VCaP (cell line): ENCODE data around the gene LAMA5.

Experiments used
- H3K27ac ChIP-seq: fragments of 450-650 bp; 2 replicates; pipeline ENCODE4 v1.5.1; 2017
- TF ChIP-seq, protein P1 (sequence below): fragments of 450-650 bp; conservative IDR thresholded peaks from 2 replicates; pipeline ENCODE4 v1.5.1; 2017; ENCODE audit warnings: mild to moderate bottlenecking, moderate library complexity

The LAMA5 gene, protein sequence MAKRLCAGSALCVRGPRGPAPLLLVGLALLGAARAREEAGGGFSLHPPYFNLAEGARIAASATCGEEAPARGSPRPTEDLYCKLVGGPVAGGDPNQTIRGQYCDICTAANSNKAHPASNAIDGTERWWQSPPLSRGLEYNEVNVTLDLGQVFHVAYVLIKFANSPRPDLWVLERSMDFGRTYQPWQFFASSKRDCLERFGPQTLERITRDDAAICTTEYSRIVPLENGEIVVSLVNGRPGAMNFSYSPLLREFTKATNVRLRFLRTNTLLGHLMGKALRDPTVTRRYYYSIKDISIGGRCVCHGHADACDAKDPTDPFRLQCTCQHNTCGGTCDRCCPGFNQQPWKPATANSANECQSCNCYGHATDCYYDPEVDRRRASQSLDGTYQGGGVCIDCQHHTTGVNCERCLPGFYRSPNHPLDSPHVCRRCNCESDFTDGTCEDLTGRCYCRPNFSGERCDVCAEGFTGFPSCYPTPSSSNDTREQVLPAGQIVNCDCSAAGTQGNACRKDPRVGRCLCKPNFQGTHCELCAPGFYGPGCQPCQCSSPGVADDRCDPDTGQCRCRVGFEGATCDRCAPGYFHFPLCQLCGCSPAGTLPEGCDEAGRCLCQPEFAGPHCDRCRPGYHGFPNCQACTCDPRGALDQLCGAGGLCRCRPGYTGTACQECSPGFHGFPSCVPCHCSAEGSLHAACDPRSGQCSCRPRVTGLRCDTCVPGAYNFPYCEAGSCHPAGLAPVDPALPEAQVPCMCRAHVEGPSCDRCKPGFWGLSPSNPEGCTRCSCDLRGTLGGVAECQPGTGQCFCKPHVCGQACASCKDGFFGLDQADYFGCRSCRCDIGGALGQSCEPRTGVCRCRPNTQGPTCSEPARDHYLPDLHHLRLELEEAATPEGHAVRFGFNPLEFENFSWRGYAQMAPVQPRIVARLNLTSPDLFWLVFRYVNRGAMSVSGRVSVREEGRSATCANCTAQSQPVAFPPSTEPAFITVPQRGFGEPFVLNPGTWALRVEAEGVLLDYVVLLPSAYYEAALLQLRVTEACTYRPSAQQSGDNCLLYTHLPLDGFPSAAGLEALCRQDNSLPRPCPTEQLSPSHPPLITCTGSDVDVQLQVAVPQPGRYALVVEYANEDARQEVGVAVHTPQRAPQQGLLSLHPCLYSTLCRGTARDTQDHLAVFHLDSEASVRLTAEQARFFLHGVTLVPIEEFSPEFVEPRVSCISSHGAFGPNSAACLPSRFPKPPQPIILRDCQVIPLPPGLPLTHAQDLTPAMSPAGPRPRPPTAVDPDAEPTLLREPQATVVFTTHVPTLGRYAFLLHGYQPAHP (N-terminal part only)

DNA sequence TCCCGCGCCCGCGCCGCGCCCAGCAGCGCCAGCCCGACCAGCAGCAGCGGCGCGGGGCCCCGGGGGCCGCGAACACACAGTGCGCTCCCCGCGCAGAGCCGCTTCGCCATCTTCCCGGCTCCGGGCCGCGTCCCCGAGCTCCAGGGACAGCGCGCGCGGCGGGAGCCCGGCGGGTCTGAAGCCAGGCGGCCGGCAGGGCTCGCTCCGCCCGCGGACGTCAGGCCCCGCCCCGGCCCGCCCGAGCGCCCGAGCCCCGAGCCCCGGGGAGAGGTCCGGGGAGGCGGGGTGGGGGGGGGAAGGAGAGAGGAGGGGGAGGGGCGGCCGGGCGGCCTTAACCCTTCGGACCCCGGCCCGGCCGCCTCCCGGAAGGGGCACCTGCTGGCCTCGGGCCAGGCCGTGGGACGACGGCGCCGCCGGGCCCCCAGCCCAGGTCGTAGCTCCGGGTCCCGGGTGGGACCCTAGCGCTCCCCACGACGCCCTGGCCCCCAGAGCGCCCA is at the start of gene LAMA5:
LAMA5 (minus strand) TSS at position 177 of the 497 bp plus-strand sequence; CDS start at position 110, 67 bp downstream.
- TF ChIP-seq, protein P1, sequence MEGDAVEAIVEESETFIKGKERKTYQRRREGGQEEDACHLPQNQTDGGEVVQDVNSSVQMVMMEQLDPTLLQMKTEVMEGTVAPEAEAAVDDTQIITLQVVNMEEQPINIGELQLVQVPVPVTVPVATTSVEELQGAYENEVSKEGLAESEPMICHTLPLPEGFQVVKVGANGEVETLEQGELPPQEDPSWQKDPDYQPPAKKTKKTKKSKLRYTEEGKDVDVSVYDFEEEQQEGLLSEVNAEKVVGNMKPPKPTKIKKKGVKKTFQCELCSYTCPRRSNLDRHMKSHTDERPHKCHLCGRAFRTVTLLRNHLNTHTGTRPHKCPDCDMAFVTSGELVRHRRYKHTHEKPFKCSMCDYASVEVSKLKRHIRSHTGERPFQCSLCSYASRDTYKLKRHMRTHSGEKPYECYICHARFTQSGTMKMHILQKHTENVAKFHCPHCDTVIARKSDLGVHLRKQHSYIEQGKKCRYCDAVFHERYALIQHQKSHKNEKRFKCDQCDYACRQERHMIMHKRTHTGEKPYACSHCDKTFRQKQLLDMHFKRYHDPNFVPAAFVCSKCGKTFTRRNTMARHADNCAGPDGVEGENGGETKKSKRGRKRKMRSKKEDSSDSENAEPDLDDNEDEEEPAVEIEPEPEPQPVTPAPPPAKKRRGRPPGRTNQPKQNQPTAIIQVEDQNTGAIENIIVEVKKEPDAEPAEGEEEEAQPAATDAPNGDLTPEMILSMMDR = no peak
- H3K27ac ChIP-seq = peak within 1 kb of the TSS; percentile 94

DNA sequence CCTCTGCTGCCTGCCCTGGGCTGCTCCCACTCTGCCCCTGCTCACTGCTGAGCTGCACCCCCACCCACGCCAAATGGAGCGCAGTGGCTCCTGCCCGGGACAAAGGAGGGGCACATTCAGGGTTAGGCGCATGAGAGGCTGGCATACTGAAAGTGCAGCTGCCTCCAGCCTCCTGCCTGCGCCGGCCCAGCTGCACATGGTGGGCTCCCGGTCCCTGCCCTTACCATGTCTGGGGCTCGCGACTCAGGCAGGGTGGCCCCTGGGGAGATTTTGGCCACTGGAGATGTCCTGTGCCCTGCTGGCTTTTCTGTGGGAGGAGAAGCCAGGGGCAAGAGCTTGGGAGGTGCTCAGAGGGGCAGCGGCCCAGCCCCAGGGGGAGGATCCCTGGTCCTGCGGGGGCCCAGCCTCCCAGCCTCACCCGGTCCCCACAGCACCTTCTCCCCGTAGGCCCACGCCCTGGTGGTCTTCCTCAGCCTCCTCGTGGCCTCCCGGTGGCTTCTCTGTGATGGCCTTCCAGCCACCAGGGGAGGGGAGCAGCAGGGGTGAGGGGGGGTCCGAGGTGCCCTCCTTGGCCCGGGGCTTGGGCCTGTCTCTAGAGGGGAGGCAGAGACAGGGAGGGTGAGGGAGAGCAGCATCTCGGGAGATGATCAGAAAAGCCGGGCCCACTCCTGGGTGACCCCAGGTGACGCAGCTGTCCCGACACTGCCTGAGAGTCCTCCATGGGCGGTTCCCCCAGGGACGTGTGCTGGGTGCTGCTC is 48.4 kb upstream of the LAMA5 start:
- no peak overlapping the region for H3K27ac ChIP-seq
- TF ChIP-seq, protein P1 = no peak

DNA sequence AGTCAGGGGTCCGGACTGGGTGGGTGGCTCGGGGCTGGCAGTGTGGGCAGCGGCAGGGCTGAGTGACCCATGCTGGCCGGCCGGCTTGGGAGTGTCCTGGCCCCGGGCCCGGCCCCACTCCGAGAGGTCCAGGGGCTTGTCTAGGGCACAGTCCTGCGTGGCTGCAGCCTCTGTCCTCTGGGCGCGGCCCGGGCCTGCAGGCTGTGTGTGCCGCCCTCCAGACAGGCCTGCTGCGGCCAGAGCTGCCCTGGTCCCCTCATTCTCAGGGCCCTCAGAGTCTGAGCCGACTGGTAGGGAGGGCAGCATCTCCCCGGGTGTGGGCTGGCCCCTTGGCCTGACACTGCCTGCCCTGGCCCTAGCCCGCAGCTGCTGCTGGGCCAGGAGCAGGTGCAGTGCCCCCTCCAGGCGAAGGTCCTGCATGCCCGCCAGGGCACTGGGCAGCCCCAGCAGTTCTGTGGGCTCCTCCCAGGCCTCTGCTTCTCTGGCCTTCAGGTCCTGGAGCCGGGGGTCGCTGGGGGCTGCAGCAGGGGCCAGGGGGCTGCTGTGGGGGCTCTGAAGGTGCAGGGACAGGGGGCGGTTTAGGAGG is 46.9 kb upstream of the LAMA5 start:
- TF ChIP-seq, protein P1 = peak; percentile 43
- H3K27ac ChIP-seq = no peak overlapping the region

DNA sequence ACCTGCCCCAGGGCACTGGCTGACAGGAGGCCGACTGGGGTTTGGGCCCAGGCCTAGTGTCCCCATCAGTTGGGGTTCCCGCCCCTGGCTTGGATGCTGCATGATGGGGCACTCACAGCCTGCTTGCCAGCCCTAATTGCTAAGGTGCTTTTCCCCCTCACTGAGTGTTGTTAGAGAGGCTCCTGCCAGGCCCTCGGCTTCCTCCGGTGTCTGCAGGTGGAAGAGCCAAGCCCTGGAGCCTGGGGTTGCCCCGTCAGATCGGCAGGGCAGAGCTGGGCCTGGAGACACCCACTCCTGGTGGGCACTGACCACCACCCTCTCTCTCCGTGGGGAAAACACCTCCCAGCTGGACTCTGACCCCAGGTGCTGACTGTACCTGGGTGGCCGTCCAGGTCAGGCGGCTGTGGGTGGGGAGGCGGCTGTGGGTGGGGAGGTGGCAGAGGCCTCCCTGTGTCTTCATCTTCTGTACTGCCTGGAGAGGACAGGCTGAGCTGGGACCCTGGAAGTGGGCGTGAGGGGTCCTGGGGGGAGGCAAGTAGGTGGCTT is 46.0 kb upstream of the LAMA5 start:
- no peak overlapping the region for H3K27ac ChIP-seq
- TF ChIP-seq, protein P1 = no peak

DNA sequence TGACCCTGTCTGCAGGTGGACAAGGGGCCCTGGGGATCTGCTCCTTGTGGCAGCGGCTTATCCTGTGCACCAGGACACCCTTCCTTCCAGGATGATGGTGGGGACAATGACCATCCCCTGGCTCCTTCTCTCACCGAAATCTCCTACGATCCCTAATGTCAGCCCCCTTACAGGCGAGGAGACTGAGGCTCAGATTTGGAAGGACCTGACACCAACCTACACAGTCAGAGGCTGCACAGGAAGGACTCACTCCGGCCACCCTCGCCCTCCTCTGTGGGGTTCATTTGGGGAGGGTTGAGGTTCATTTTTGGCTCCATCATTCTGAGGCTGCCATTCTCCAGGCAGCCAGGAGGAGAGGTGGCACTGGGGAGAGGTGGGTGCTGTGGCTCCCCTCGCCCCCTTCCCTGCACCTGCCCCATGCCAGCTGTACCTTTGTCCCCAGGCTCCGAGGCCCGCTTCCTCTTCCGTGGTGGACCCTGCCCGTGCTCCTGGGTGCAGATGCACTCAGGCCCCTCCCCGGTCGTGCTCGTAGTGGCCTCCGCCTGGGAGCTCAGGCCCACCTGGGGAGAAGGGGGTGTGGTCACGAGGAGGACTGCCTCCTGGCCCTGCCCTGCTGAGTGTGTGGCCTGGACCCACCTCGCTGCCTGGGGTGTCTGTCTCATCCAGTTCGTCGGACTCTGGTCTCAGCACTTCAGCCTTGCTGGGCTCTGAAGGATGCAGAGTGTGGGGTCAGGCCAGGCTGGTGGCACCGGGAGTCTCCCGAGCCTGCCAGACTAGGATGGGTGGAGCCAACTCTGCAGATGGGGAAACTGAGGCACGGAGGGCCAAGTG is 45.3 kb upstream of the LAMA5 start:
- H3K27ac ChIP-seq = no peak overlapping the region
- TF ChIP-seq, protein P1 = no peak
